Esophagus squamous epithelium (tissue), 5 donors: Measurements from ENCODE around the gene NPHP1. TPM values are rescaled to one million over a fixed set of nuclear protein-coding genes. Genes with fewer than 3 reads are reported as not detected.
"Not testable (repeated sequence)": the region's sequence is repeated elsewhere in the genome, so short reads cannot be mapped to it uniquely, and the experiment has no call there.

Source experiments
- DNase-seq: peaks from one replicate; lab custom pipeline; 2025; lab: John Stamatoyannopoulos, UW
- H3K27ac ChIP-seq, 4 donors: fragments of 200-600 bp; sonication (generic); one replicate each; pipeline ENCODE4 v1.5.1; 2016 to 2019; ENCODE audit warnings: mild to moderate bottlenecking in 1 of 4
- H3K27me3 ChIP-seq, 4 donors: fragments of 200-600 bp; sonication (generic); 1 replicate in 3 of 4; 2 replicates in 1 of 4; pipeline versions ENCODE4 v1.5.1 to v1.6.0; 2017 to 2021; ENCODE audit warnings: antibody characterized with exemption in 1 of 4
- H3K36me3 ChIP-seq, 3 donors: fragments of 200-600 bp; sonication (generic); one replicate each; pipeline ENCODE4 v1.5.1; 2016 to 2019
- H3K4me1 ChIP-seq, 3 donors: fragments of 200-600 bp; sonication (generic); one replicate each; pipeline ENCODE4 v1.5.1; 2017 to 2019
- H3K4me3 ChIP-seq, 4 donors: fragments of 200-600 bp; sonication (generic); 1 replicate in 3 of 4; 2 replicates in 1 of 4; pipeline ENCODE4 v1.5.1; 2016 to 2019; ENCODE audit warnings: mild to moderate bottlenecking in 2 of 4, moderate library complexity in 1 of 4
- H3K9me3 ChIP-seq, 3 donors: fragments of 200-600 bp; sonication (generic); one replicate each; pipeline ENCODE4 v1.5.1; 2016 to 2019
- POLR2A ChIP-seq, 4 donors: fragments of 450-650 bp; IDR thresholded peaks; one replicate each; pipeline ENCODE4 v1.6.1; 2017; ENCODE audit warnings: antibody characterized with exemption in 4 of 4, mild to moderate bottlenecking in 4 of 4, moderate library complexity in 3 of 4
- WGBS, 2 donors: methylation state at CpG; one replicate each; pipeline ENCODE4 v1.1.5; 2018; 5-methylcytosine and 5-hydroxymethylcytosine counted together
- intact Hi-C: fragments of 100-400 bp; cut with DNase I; formaldehyde crosslinking; loops from one replicate; pipeline ENCODE4 v1.15.0; 2022
- total RNA-seq, 4 donors: library from RNA; depleted of rRNA; stranded (reverse); fragments of >200 nt; gene quantifications; one replicate each; pipeline ENCODE4 v1.1.0, GENCODE V29; 2016
- TF ChIP-seq, protein P1 (sequence below), 6 experiments: fragments of 450-650 bp in 4 of 6; fragments of 200-600 bp in 2 of 6; sonication (generic) in 2 of 6; IDR thresholded peaks; one replicate each; pipeline ENCODE4 v1.5.1; 2016 to 2019; ENCODE audit warnings: antibody characterized with exemption in 6 of 6, mild to moderate bottlenecking in 4 of 6, moderate library complexity in 4 of 6
- donor health status: DM: yes; HTN: yes; CAD: no.

The NPHP1 gene
- total RNA-seq, 4 donors from 2014 or later, result 0.57 to 3.8 (median 1.5) TPM

GRCh38 chr2:110166266-110166665, 38.5 kb downstream of the NPHP1 start:
- 81 to 87% methylated on average over 2 of the region's 2 CpGs for WGBS, 2 donors

GRCh38 chr2:110157153-110157793, 47.5 kb downstream of the NPHP1 start:
- H3K27ac ChIP-seq, result peak overlapping the region in 3 of 4 donors; percentile 25 to 69 (median 61)
- H3K4me3 ChIP-seq, result no peak overlapping the region
- no peaks in the 10 kb centered on the region for H3K36me3 ChIP-seq
- TF ChIP-seq POLR2A (IDR thresholded peaks at IDR 0.05), result no peak
- TF ChIP-seq, protein P1, sequence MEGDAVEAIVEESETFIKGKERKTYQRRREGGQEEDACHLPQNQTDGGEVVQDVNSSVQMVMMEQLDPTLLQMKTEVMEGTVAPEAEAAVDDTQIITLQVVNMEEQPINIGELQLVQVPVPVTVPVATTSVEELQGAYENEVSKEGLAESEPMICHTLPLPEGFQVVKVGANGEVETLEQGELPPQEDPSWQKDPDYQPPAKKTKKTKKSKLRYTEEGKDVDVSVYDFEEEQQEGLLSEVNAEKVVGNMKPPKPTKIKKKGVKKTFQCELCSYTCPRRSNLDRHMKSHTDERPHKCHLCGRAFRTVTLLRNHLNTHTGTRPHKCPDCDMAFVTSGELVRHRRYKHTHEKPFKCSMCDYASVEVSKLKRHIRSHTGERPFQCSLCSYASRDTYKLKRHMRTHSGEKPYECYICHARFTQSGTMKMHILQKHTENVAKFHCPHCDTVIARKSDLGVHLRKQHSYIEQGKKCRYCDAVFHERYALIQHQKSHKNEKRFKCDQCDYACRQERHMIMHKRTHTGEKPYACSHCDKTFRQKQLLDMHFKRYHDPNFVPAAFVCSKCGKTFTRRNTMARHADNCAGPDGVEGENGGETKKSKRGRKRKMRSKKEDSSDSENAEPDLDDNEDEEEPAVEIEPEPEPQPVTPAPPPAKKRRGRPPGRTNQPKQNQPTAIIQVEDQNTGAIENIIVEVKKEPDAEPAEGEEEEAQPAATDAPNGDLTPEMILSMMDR (IDR thresholded peaks at IDR 0.05), result peak; percentile 34 to 93 (median 84)
- no peaks in the 10 kb centered on the region for H3K27me3 ChIP-seq
- no peak for DNase-seq
- 29 to 31% methylated on average over 4 of the region's 4 CpGs for WGBS, 2 donors
- H3K4me1 ChIP-seq, result peaks cover 0 to 22% (median 0%) of the 10 kb centered on the region in 3 donors
- peaks cover 0 to 11% (median 10%) of the 10 kb centered on the region in 3 donors for H3K9me3 ChIP-seq
- intact Hi-C loops, result no loop called here

More at GRCh38 chr2:110166266-110166665, 38.5 kb downstream of the NPHP1 start:
- intact Hi-C loops, result no loop called here
- Histone ChIP-seq H3K4me1 (no peaks in the 10 kb centered on the region), H3K27ac (no peak overlapping the region), H3K36me3 (no peaks in the 10 kb centered on the region), H3K27me3 (no peaks in the 10 kb centered on the region), H3K9me3 (no peaks in the 10 kb centered on the region), H3K4me3 (no peak overlapping the region)
- TF ChIP-seq, protein P1 (IDR thresholded peaks at IDR 0.05), result no peak
- no peak for TF ChIP-seq POLR2A (IDR thresholded peaks at IDR 0.05)
- no peak for DNase-seq

DNA sequence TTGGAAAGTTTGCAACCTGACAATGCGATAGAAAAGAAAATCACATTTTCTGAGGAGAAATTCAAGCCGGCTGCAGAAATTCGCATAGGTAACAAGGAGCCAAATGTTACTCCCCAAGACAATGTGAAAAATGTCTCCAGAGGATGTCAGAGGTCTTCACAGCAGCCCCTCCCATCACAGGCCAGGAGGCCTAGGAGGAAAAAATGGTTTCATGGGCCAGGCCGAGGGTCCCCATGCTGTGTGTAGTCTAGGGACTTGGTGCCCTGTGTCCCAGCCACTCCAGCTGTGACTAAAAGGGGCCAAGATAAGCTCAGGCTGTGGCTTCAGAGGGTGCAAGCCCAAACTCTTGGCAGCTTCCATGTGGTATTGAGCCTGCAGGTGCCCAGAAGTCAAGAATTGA, 50.0 kb downstream of the NPHP1 start:
- H3K27ac ChIP-seq, H3K27me3 ChIP-seq, H3K4me3 ChIP-seq, DNase-seq, intact Hi-C loops, H3K36me3 ChIP-seq: not testable (repeated sequence)
- Histone ChIP-seq H3K4me1 (peaks cover 0 to 27% (median 4%) of the 10 kb centered on the region in 3 donors), H3K9me3 (peaks cover 0 to 11% (median 10%) of the 10 kb centered on the region in 3 donors)
- WGBS, 2 donors, result 92% methylated on average over 4 of the region's 4 CpGs

DNA sequence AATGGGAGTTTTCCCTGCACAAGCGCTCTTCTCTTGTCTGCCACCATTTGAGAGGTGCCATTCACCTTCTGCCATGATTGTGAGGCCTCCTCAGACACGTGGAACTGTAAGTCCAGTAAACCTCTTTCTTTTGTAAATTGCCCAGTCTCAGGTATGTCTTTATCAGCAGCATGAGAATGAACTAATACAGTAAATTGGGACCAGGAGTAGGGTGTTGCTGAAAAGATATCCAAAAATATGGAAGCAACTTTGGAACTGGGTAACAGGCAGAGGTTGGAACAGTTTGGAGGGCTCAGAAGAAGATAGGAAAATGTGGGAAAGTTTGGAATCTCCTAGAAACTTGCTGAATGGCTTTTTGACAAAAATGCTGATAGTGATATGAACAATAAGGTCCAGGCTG, 50.6 kb downstream of the NPHP1 start:
- DNase-seq, H3K36me3 ChIP-seq, intact Hi-C loops, H3K4me3 ChIP-seq, H3K27me3 ChIP-seq: not testable (repeated sequence)
- WGBS, 2 donors, result 77 to 100% methylated on average over 2 of the region's 2 CpGs
- Histone ChIP-seq H3K9me3 (peaks cover 0 to 11% (median 10%) of the 10 kb centered on the region in 3 donors), H3K27ac (peak overlapping the region in 3 of 4 donors; percentile 4 to 50 (median 6)), H3K4me1 (peaks cover 4 to 33% (median 5%) of the 10 kb centered on the region in 3 donors)

DNA sequence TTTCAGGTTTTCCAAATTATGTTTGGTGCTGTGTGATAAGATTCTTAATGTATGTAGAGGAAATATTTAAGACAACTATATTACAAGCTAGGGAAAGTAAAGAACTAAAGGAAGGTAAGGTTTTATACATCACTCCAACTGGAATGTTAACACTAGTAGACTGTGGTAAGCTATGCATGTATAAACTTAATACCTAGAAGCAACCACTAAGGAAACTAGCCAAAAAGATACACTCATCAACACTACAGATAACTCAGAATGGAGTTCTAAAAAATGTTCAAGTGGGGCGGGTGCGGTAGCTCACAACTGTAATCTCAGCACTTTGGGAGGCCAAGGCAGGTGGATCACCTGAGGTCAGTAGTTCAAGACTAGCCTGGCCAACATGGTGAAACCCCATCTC, 51.4 kb downstream of the NPHP1 start:
- H3K4me1 ChIP-seq, result peaks cover 4 to 38% (median 8%) of the 10 kb centered on the region in 3 donors
- H3K27ac ChIP-seq, result peak overlapping the region in 3 of 4 donors; percentile 4 to 50 (median 6)
- DNase-seq, result no peak
- no peaks in the 10 kb centered on the region for H3K27me3 ChIP-seq
- no peaks in the 10 kb centered on the region for H3K36me3 ChIP-seq
- 56 to 71% methylated on average over 2 of the region's 2 CpGs for WGBS, 2 donors
- no peak overlapping the region for H3K4me3 ChIP-seq
- no peak for TF ChIP-seq POLR2A (IDR thresholded peaks at IDR 0.05)
- TF ChIP-seq, protein P1 (IDR thresholded peaks at IDR 0.05), result no peak
- H3K9me3 ChIP-seq, result peaks cover 0 to 11% (median 10%) of the 10 kb centered on the region in 3 donors
- intact Hi-C loops, result no loop called here

DNA sequence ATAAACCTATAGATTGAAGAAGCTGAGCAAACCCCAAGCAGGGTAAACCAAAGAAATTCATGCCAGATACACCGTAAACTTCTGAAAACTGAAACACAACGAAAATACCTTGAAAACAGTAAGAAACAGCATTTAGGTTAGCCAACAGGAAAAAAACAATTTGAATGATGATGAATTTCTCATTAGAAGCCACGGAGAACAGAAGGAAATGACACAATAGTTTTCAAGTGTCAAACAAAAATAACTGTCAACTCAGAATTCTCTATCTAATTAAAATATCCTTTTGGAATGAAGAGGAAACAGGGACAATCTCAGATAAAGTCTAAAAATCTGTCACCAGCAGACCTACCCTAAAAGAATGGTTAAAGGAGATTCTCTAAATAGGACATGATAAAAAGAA, 51.9 kb downstream of the NPHP1 start:
- Histone ChIP-seq H3K27me3 (no peaks in the 10 kb centered on the region), H3K4me3 (no peak overlapping the region), H3K4me1 (peaks cover 4 to 38% (median 8%) of the 10 kb centered on the region in 3 donors), H3K9me3 (peaks cover 0 to 11% (median 10%) of the 10 kb centered on the region in 3 donors), H3K36me3 (no peaks in the 10 kb centered on the region), H3K27ac (peak overlapping the region in 1 of 4 donors; percentile 50)
- TF ChIP-seq, protein P1 (IDR thresholded peaks at IDR 0.05), result no peak
- no peak for TF ChIP-seq POLR2A (IDR thresholded peaks at IDR 0.05)
- intact Hi-C loops, result no loop called here
- WGBS, 2 donors, result 41 to 68% methylated on average over 3 of the region's 3 CpGs
- no peak for DNase-seq
